Measurements from ENCODE around the gene GARNL3.

Gene GARNL3

DNA sequence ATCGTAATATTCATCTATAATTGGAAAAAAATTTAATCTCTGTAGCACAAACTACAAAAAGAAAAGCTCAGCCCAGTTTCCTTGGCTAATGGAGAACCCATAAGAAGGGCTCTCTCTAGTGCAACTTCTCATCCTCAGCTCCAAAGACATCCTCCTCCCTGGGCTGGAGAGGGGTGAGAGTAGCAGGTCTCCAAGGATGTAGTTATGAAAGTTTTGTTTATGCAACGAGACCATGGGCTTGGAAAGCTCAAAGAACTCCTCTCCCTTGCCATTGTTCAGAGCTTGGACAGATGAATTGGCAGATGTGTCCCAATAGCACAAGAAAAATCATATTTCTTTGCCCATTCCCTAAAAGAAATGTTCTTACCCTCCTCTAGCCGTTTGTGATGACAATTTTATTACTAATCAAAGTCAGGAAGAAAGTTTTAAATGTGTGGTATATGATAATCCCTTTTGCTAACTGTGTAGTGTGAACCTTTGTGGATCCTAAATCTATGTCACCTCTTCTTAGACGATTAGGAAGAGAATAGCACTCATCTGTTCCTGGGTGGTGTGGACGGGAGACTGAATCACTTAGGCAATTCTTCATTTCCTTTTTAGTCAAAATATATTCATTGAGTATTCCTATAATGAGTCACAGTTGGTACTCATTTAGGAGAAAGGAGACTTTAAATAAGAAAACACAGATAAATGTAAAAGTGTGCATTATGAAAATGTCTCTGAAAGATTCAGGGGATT, 52.2 kb downstream of the GARNL3 start:
- no peak for DNase-seq

DNA sequence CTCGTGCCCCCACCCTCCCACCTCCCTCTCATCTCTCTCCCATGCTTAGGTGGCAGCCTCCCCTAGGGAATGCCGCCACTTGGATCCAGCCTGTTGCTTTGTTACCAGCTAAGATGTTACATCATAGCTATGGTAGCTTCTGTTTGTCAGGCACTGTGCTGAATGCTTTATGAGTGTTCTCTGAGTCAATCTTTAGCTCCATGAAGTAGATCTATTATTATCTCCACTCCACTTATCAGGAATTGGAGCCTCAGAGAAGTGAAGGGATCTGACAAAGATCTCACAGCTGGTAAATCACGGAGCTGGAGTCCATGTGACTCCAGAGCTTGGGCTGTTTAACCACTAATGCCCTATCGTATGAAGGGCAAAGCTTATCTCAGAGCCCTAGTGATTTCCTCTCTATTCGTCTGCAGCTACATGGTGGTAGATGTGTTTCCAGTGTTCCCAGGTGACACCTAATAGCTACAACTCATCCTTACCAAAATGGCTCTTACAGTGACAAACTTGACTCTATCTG, 54.1 kb downstream of the GARNL3 start:
- DNase-seq = no peak

DNA sequence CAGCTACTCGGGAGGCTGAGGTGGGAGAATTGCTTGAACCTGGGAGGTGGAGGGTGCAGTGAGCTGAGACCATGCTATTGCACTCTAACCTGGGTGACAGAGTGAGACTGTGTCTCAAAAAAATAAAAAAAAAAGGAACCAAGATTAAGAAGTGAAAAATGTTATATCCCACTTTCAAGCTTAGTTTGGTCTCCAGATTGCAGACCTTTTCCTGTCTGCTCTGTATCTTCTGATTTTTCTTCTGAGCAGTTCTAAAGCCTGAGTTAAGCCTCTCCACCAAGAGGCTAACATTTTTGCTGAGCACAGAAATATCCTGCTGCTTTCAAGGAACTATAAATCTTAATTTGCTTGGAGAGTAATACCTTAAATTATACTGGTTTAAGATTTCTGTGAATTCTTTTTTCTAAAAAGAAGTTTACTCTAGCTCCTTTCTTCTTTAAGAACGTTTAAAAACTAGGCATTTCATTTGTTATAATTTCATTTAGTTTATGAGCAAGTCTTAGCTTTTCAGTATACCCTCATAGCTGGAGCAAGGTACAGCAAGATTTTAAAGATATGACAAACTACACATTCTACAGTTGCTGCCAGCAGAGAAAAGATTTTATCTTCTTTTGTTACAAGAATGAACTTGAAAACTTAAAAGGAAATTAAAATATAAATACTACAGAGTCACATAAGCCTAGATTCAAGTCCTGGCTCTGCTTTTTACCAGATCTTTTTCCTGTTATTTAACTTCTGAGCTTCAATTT, 55.0 kb downstream of the GARNL3 start:
- DNase-seq = no peak

DNA sequence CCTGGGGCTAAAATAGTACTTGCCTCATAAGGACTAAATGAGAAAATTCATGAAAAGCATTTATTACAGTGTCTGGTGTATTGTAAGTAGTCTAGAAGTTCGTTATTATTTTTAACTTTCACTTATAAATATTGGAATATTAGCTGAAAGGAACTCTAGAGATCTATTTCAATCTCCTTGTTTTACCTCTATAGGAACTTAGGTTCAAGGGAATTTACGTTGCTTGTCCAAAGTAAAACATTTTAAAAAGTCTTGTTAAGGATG, 55.5 kb downstream of the GARNL3 start:
- no peak for DNase-seq

DNA sequence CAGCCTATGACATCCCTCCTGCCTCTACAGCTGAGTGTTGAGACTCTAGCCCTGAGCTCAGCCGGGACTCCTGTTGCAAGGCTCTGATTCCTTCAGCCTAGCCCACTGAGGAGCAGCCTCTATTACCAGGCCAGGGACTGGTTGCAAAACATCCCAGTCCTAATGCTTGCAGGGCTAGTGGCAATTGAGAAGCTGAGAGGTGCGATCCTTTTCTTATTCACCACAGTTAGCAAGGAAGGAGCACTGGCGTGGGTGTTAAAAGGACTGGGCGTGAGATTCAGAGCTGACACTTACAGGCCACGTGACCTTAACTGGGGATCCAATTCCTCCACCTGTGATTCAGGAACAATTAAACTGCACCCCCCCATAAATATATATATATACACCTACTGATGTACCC, 58.8 kb downstream of the GARNL3 start:
- no peak for DNase-seq

DNA sequence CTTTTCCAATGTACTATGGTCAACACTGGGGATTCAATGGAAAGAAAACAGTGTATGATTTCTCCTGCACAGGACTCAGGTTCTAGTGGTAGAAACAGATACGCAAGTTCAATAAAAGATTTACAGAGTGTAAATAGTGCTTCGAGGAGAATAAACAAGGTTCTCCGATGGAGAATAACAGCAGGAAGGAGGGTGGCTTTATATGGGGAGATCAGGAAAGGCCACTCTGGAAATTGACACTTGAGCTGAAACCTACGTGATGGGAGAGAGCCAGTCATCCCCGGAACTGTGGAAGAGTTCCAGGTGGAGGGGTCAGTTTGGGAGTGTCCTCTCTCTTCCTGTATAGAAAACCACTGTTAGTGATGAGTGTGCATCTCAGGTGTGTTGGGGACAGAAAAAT, 65.9 kb downstream of the GARNL3 start:
- DNase-seq = no peak

DNA sequence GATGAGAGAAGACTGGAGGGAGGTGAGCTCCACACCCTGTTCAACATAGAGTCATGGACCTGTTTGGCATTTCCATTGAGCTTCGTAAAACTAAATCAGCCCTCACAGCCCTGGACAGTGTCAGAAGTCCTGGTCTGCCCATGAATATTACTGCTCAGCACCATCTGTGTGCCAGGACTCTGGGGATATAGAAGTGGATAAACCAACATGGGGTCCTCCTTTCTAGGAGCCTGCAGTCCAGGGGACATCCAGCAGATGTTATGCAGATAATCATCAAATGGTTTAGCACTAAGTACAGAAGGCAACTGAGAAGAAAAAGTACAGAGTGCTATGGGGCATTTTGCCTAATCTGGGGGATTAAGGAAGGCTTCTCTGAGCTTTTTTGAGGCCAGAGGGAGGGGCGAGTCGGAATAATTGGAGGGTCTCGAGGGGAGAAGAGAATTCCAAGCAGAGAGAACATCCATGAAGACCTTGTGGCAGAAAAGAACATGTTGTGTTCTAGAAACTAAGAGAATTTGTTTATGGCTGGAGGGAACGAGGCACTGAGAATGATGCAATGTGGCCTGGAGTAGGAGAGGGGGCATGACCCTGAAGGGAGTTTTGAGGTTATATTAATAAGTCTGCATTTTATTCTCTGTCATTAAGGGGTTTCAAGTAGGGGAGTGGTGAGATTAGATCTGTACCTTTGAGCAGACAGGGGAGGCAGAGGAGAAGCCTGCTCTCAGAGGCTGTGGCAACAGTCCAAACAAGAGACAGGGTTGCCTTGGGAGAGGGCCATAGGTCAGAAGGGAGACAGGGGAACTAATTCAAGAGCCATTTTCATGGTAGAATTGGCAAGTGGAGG, 68.9 kb downstream of the GARNL3 start:
- DNase-seq = no peak

DNA sequence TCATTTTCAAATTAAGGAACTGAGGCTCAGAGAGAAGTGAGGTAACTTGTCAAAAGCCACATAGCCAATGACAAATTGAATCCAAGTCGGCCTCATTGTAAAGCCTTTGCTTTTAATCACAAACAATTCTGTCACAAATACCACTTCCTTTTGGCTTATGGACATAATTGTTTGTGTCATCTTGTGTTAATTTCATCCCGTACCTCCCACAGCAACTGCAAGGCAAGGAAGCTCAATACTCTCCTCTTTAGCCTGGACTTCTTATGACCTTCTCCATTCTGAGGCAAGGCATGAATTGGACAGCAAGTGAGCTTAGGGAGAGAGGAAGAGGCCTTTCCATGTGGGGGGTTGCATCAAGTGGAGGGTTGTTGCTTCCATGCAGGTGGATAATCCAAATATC, 70.2 kb downstream of the GARNL3 start:
- no peak for DNase-seq

DNA sequence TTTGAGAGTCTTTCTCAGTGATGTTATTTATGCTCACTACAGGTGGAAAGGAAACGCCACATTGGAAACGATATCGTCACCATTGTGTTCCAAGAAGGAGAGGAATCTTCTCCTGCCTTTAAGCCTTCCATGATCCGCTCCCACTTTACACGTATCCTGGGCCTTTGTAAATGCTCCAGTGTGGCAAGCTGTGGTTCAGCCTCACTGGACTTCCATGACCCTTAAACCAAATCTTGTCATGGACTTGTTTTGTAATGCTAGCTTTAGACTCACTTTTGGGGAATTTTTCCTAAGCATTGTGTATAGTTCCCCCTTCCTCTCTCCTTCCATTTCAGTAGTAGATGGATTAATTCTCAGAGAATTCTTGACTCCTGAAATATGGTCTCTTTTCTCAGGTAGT, 71.5 kb downstream of the GARNL3 start:
- no peak for DNase-seq

DNA sequence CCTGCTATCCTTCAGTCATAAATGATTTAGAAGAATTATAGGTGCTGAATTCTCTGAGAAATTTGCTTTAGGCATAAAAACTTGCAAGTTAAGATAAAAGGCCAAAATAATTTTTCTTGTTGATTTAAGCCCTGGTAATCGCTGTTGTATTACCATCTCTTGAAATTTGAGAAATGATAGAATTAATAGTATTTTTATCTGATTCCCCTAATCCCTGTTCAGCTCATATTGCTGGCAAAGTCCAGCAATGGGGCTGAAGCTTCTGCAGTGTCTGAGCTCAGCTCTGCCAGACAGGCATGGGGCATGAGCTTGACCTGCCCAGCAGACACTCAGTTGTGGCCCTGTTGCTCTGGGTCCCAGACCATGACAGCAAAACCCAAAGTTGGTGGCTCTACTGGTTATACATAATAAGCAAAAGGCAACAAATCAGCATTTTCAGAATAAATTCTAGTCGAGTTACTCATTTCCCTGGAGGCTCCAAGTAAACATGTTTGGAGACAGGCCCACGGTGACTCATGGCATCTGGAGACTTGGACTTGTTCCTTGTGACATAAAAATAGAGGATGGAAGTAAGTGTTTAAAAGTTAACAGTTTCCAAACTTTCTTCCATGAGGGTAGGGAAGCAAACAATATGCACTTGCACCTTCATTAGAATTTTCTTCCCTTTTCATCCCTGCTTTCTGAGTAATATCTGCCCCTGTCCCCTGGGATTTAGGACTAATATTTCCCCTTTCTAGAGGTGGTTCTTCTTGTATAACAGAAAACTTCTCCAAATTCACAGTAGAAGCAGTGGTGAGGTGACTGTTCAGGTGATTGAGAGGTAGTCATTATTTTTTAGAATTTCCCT, 72.2 kb downstream of the GARNL3 start:
- DNase-seq = peak; percentile 53

DNA sequence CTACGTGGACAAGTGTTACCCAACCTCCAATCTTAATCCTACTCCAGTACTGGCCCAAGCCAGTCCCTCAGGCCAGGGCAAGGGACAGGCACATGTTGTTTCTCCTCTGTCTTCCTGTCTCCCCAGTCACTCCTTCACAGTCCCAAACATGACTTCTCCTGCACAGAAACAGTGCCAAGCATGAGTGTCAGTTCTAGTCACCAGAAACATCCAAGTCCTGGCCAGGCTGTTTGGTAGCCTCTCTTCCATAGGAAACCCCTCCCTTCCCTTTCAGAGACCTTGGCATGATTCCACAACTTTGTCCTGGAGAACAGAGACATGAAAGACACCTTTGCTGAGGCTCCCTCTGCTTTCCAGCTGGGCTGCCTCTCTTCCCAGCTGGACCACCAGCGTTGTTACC, 76.1 kb downstream of the GARNL3 start:
- no peak for DNase-seq

DNA sequence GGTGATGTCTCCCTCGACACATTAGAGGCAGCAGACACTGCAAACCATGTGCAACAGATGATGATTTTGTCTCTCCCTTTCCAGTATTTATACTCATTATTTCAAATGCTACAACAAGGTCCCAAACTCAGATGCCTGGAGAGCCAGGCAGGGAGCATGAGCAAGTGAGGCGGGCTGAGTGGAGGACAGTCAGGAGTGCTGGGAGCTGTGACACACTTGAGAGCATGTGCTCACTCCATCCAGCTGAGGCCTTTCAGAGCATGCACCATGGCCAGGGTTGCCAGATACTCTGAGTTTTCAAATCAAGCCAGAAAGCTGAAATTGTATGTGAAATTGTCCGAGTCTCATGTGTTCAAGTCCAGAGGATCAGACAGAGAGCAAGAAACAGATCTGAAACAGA, 76.6 kb downstream of the GARNL3 start:
- DNase-seq = no peak

DNA sequence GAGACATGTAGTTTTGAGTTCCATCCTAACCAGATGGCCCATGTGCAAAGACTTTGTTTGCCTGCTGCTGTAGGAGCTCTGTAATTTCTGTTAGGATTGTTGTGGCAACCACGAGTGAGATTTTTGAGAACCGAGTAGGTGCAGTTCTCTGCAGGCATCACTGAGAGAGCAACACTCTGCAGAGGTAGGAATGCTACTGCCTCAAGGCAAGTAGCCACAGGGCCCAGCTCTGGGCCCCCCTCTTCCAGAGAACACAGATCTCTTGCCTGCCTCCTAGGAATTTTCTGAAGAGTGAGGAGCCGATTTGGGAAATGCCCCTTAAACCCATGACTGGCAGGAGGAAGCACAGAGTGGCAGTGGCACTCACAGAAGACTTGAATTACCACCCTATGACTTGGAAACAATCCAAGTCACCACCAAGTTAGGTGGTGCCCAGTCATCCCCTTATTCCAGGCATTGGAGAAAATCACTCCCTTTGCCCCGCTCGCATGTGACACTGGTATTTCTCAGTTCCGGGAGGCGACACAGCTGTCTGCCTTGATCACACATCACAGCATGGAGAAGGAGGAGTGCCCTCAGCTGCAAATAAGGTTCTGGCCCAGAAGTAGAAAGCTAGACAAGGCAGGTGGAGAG, 79.9 kb downstream of the GARNL3 start:
- DNase-seq = no peak

DNA sequence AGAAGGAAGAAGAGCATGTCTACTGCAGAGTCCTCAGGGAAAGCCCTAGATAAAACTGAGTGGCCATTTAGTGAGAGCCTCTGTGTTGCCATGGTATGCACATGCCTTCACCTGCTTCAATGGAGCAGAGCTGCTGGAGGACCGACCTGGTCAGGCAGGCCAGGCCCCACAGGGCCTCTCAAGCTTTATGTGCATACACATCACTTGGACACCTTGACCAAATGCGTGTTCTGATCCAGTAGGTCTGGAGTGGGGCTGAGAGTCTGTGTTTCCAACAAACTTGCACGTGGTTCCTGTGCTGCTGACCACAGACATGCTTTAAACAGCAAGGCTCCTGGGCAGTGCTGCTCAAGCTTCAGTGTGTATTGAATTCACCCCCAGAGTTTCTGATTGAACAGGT, 81.0 kb downstream of the GARNL3 start:
- DNase-seq = no peak

DNA sequence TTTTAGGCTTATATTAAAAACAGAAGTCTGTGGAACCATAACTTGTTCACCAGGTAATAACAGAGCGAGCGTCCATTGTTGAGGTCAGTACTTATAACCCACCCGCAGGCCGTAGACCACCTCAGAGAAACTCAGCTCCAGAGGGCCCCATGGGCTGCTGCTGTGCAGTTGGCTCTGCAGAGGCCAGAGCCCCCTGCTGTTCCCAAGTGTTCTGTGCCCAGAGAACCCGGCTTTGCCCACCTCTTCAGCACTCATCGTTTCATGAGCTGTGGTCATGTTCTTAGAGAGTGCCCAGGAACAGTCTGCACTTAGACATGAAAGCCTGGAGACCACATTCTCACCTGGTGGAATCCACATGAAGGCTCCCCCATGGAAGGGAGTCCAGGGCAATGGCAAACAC, 82.0 kb downstream of the GARNL3 start:
- no peak for DNase-seq

DNA sequence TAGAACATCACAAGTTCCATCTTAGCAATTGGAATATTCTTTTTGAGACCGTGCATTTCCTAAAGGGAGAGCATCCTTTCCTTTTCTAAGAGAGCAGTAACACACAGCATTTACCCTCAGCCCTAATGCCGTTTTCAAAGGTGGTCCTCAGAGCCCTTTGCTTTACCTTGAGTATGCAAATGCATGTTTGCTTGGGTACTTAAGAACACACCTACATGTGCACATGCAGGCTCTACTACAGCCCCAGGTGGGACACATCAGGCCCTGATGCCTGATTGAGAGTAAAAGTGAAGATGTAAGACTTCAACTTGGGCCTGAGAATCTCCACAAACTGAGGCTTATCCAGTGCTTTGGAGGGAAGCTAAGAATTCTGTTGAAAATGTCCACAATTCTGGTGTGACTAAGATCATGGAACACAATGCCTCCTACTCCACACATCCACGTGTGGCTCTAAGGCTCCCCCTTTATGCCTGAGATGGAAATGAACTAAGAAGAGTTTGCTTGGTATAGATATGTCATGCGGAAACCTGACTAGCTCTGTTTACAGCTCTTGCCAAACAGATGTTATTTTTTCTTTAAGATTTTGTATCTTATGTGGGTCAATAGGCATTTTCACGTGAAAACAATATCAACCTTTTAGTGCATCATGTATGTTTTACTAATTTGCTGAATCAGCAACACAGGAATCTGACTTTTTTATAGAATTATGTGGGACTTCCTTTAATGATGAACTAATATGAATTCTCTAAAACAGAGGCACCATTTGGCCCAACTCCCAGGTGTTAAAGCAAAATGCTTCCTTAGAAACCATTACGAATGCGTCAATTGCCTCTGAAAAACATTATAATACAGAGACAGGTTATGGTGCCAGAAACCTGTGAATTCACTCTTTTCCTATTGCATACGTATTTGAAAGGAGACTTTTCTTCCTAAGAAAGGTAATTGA, 83.5 kb downstream of the GARNL3 start:
- no peak for DNase-seq

DNA sequence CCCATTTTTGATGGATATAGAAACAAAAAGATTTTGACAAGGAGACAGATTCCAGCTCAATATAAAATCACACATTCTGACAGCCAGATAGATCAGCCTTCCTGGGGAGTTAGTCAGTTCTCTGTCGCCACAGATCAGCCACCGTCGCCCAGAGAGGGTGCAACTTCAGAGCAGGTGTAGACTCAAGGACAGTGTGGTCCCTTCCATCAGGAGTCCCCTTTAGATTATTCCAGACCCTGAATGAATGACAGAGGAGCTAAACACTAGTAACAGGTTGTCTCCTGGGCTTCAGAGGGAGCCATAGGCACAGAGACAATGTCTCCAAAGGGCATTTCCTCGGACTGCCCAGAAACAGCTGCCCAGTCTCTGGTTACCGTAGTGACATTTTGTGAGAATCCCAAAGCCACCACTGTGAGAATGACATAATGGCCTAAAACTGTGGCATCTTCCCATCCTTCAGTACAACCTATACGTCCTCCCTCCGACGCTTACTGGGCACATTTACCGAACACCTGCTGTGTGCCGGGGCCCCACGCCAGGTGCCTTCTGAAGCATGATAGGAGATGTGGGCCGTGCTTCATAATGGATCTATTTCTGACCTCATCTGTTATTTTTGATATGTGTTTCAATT, 85.0 kb downstream of the GARNL3 start:
- no peak for DNase-seq

DNA sequence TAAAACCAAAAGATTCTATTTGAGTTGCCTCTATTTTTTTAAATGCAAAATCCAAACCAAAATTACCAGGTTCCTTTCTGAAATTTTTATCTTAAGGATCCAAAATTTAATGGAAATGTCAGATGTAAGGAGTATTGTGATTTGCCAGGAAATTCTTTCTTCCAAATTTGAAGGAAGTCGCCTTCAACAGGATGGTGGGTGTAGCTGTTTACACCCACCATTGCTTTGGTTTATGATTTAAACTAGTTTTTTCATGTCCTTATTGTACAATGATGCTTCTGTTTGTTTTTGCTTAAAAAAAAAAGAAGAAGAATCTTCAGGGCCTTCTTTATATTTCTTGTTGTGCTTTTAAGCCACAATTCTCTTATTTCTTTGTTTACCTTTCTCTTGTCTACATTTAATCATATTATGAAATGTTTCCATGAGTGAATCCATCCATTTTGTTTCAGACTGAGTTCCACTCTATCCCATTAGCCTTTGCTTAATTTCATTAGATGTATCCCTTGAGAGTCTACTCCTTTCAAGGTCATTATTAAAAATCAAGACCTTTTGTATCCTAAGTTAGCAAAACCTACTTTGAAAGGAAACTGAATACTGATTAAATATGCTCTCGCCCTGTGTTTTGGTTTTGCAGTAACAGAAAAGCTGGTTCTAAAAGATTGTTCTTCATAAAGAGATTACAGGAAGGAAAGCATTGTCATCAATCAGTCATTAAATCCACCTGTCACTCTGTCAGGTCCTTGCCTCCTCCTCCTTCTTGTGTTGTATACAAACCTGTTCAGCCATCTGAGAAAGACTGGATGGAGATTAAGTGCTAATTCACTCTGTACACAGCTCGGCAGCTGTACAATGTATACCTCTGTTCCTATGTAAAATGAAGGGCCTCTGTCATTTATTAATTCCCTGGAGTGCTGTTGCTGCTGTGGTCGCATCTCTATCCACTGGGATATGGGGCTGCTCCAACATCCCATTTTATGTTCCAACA, 86.9 kb downstream of the GARNL3 start:
- no peak for DNase-seq

DNA sequence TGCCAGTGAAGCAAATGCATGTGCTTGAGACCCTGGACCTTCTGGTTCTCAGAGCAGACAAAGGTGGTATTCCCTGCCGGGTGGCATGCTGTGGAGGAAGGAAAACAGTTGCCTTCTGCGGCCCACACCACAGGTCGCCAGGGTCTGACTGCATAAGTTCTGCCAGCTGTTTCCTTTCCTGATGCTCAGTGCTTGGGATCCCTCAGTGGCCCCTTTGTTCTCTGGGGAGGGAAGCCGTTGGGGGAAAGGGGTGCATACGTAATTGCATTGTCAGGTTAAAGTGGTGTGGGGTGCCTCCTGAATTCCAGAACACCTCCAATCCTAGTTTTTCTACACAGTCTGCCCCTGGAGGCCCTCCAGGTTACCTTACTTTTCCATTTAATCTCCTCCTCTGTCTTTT, 89.3 kb downstream of the GARNL3 start:
- no peak for DNase-seq
